Right lung (tissue), 5 donors: ENCODE data around the gene ZFAND4. TPM values are rescaled to one million over a fixed set of nuclear protein-coding genes. Genes with fewer than 3 reads are reported as not detected.
A peak's percentile ranks its signal among the peaks of the same experiment; 100 is the strongest.
"Not testable (repeated sequence)": the region's sequence is repeated elsewhere in the genome, so short reads cannot be mapped to it uniquely, and the experiment has no call there.

Source experiments
- DNase-seq, 2 donors: peaks; one replicate each; pipeline ENCODE4 v3.0.0-alpha.2; 2013
- polyA plus RNA-seq, 5 donors: library from polyadenylated mRNA; unstranded; fragments of 120-200 nt; gene quantifications; one replicate each; pipeline versions ENCODE4 v1.2.1 to v1.2.3, GENCODE V29; 2013; ENCODE audit warnings: inconsistent platforms in 1 of 5, low replicate concordance in 1 of 5; ENCODE audit not compliant: insufficient read length in 5 of 5, insufficient read depth in 1 of 5

ZFAND4 gene
- polyA plus RNA-seq, 5 donors: 11.8 to 15.5 (median 13.5) TPM

- DNase-seq: no peak
These were observed 28.0 kb downstream of the ZFAND4 start for GRCh38 chr10:45644527-45644926.

GRCh38 chr10:45640941-45641340 is 31.6 kb downstream of the ZFAND4 start:
- no peak for DNase-seq

GRCh38 chr10:45640049-45640448 is 32.5 kb downstream of the ZFAND4 start:
- no peak for DNase-seq

GRCh38 chr10:45627412-45628048 is 45.0 kb downstream of the ZFAND4 start:
- DNase-seq: no peak

GRCh38 chr10:45625879-45626278 is 46.7 kb downstream of the ZFAND4 start:
- DNase-seq: no peak

- no peak for DNase-seq
These were observed 47.8 kb downstream of the ZFAND4 start for GRCh38 chr10:45624724-45625123.

GRCh38 chr10:45614869-45615268 is 57.7 kb downstream of the ZFAND4 start:
- no peak for DNase-seq

GRCh38 chr10:45612741-45613140 is 59.8 kb downstream of the ZFAND4 start:
- no peak for DNase-seq

GRCh38 chr10:45608052-45608451 is 64.5 kb downstream of the ZFAND4 start:
- DNase-seq: no peak

- no peak for DNase-seq
These were observed 65.3 kb downstream of the ZFAND4 start for GRCh38 chr10:45607276-45607675.

GRCh38 chr10:45602836-45603235 is 69.7 kb downstream of the ZFAND4 start:
- no peak for DNase-seq

GRCh38 chr10:45602082-45602730 is 70.4 kb downstream of the ZFAND4 start:
- no peak for DNase-seq

- DNase-seq: not testable (repeated sequence)
These were observed 71.2 kb downstream of the ZFAND4 start for GRCh38 chr10:45601254-45601930.

- DNase-seq: not testable (repeated sequence)
These were observed 72.0 kb downstream of the ZFAND4 start for GRCh38 chr10:45600337-45601253.

GRCh38 chr10:45599646-45600045 is 72.9 kb downstream of the ZFAND4 start:
- no peak for DNase-seq

GRCh38 chr10:45599021-45599603 is 73.5 kb downstream of the ZFAND4 start:
- DNase-seq: no peak

- DNase-seq: no peak
These were observed 76.0 kb downstream of the ZFAND4 start for GRCh38 chr10:45596526-45596925.

- DNase-seq: peak; percentile 93 to 96
These were observed 78.1 kb downstream of the ZFAND4 start for GRCh38 chr10:45594276-45595157.

- no peak for DNase-seq
These were observed 78.7 kb downstream of the ZFAND4 start for GRCh38 chr10:45593938-45594275.

- DNase-seq: no peak
These were observed 79.6 kb downstream of the ZFAND4 start for GRCh38 chr10:45592926-45593325.

GRCh38 chr10:45592432-45592831 is 80.1 kb downstream of the ZFAND4 start:
- DNase-seq: no peak
